HG03108 (cell line): ENCODE results near the gene RASAL1.
"Not testable (repeated sequence)": the region's sequence is repeated elsewhere in the genome, so short reads cannot be mapped to it uniquely, and the experiment has no call there.

Experiments
- ATAC-seq: cut with Tn5 transposase; IDR thresholded peaks from one replicate; pipeline ENCODE4 v1.9.1; 2021; ENCODE audit warnings: moderate library complexity; ENCODE audit not compliant: unreplicated experiment

The RASAL1 gene

GRCh38 chr12:113119980-113120669 lies 15.4 kb downstream of the RASAL1 start:
- no peak for ATAC-seq

- ATAC-seq = no peak
Observed at GRCh38 chr12:113118142-113118541, 17.4 kb downstream of the RASAL1 start.

- not testable (repeated sequence) for ATAC-seq
Observed at GRCh38 chr12:113117684-113118083, 17.9 kb downstream of the RASAL1 start.

GRCh38 chr12:113116875-113117274 lies 18.7 kb downstream of the RASAL1 start:
- no peak for ATAC-seq

GRCh38 chr12:113115455-113116126 lies 20.0 kb downstream of the RASAL1 start:
- ATAC-seq = no peak

GRCh38 chr12:113114447-113115178 lies 20.9 kb downstream of the RASAL1 start:
- ATAC-seq = no peak

GRCh38 chr12:113113397-113113796 lies 22.2 kb downstream of the RASAL1 start:
- no peak for ATAC-seq

GRCh38 chr12:113112043-113112899 lies 23.3 kb downstream of the RASAL1 start:
- ATAC-seq = no peak

- ATAC-seq = no peak
Observed at GRCh38 chr12:113111247-113111646, 24.3 kb downstream of the RASAL1 start.

GRCh38 chr12:113109872-113110599 lies 25.5 kb downstream of the RASAL1 start:
- no peak for ATAC-seq

GRCh38 chr12:113109360-113109759 lies 26.2 kb downstream of the RASAL1 start:
- ATAC-seq = no peak

GRCh38 chr12:113108308-113108707 lies 27.3 kb downstream of the RASAL1 start:
- ATAC-seq = no peak

- ATAC-seq = no peak
Observed at GRCh38 chr12:113106361-113106760, 29.2 kb downstream of the RASAL1 start.

- ATAC-seq = no peak
Observed at GRCh38 chr12:113105606-113106271, 29.8 kb downstream of the RASAL1 start.

- ATAC-seq = no peak
Observed at GRCh38 chr12:113104953-113105510, 30.5 kb downstream of the RASAL1 start.

- ATAC-seq = no peak
Observed at GRCh38 chr12:113103756-113104450, 31.7 kb downstream of the RASAL1 start.

GRCh38 chr12:113102811-113103210 lies 32.8 kb downstream of the RASAL1 start:
- ATAC-seq = no peak

GRCh38 chr12:113101751-113102150 lies 33.8 kb downstream of the RASAL1 start:
- no peak for ATAC-seq

GRCh38 chr12:113099764-113100163 lies 35.8 kb downstream of the RASAL1 start:
- no peak for ATAC-seq
